ENCODE data around the gene RBM20. TPM values are rescaled to one million over a fixed set of nuclear protein-coding genes. Genes with fewer than 3 reads are reported as not detected.

Gene RBM20
- polyA plus RNA-seq, 1 donor (not counting 4 experiments of a cell fraction or from before 2014, with no cell fraction given) = 0.01 TPM

DNA sequence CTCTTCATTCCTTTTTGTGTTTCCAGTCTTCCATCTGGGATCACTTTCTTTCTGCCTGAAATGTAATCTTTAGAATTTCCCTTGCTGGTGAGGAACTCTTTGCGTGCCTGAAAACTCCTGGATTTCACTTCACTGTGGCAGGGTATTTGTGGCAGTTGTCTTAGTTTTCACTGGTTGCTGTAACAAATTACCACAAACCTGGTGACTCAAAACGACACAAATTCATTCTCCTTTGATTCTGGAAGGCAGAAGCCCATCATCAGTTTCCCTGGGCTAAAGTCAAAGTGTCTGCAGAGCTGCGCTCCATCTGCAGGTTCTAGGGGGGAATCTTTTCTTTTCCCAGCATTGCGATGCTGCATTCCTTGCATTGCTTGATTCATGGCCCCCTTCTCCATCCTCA lies 109.3 kb downstream of the RBM20 start:
- H3K27me3 ChIP-seq (ENCODE audit: control insufficient read depth, extremely low read depth, insufficient read depth, low read length) = no peaks in the 10 kb centered on the region
- H3K9ac ChIP-seq (ENCODE audit: control insufficient read depth, extremely low read depth, insufficient read depth, low read length) = no peak overlapping the region
- dilution Hi-C loops (cut with MboI; ENCODE audit: extremely low pct_ligation_motif_present, low sequenced_read_pairs) = no loop called here
- DNase-seq (ENCODE audit: low read depth, low spot score) (no peak), FAIRE-seq (no peak)
- H3K79me2 ChIP-seq (ENCODE audit: control insufficient read depth, insufficient read depth, low read length) = no peaks in the 10 kb centered on the region
- no peaks in the 10 kb centered on the region for H3K9me3 ChIP-seq (ENCODE audit: control insufficient read depth, low read depth, low read length)
- H3K4me2 ChIP-seq (ENCODE audit: control insufficient read depth, extremely low read depth, insufficient read depth, low read depth, low read length) = no peak overlapping the region
- no peak overlapping the region for H3K27ac ChIP-seq (ENCODE audit: control insufficient read depth, insufficient read depth, low read length)
- TF ChIP-seq CTCF (optimal IDR thresholded peaks at IDR 0.05 in 1 of 3, IDR thresholded peaks at IDR 0.05 in 1 of 3, conservative IDR thresholded peaks at IDR 0.05 in 1 of 3; ENCODE audit: extremely low read depth in 1 of 3, insufficient read depth in 2 of 3, low read length in 3 of 3) (no peak), EZH2 (IDR thresholded peaks at IDR 0.05; ENCODE audit: low read length) (no peak)
- H3K9me1 ChIP-seq (ENCODE audit: control insufficient read depth, extremely low read depth, insufficient read depth, low read length) = no peaks in the 10 kb centered on the region
- no peaks in the 10 kb centered on the region for H4K20me1 ChIP-seq (ENCODE audit: control insufficient read depth, extremely low read depth, insufficient read depth, low read length)
- H3K36me3 ChIP-seq (ENCODE audit: control insufficient read depth in 2 of 2, extremely low read depth in 1 of 2, insufficient read depth in 2 of 2, low read length in 2 of 2) = no peaks in the 10 kb centered on the region
- no peak overlapping the region for H2AFZ ChIP-seq (ENCODE audit: control insufficient read depth, low read length)
- H3K4me3 ChIP-seq (ENCODE audit: control insufficient read depth in 2 of 3, extremely low read depth in 1 of 3, insufficient read depth in 2 of 3, low read depth in 1 of 3, low read length in 3 of 3) = no peak overlapping the region
- H3K4me1 ChIP-seq (ENCODE audit: control insufficient read depth, extremely low read depth, insufficient read depth, low read length) = peaks cover 2% of the 10 kb centered on the region

GRCh38 chr10:110754375-110755105 lies 110.4 kb downstream of the RBM20 start:
- Histone ChIP-seq H3K4me2 (ENCODE audit: control insufficient read depth, extremely low read depth, insufficient read depth, low read depth, low read length) (no peak overlapping the region), H3K27ac (ENCODE audit: control insufficient read depth, insufficient read depth, low read length) (no peak overlapping the region), H3K4me1 (ENCODE audit: control insufficient read depth, extremely low read depth, insufficient read depth, low read length) (peaks cover 13% of the 10 kb centered on the region), H3K9ac (ENCODE audit: control insufficient read depth, extremely low read depth, insufficient read depth, low read length) (no peak overlapping the region), H3K4me3 (ENCODE audit: control insufficient read depth in 2 of 3, extremely low read depth in 1 of 3, insufficient read depth in 2 of 3, low read depth in 1 of 3, low read length in 3 of 3) (no peak overlapping the region), H4K20me1 (ENCODE audit: control insufficient read depth, extremely low read depth, insufficient read depth, low read length) (no peaks in the 10 kb centered on the region), H3K79me2 (ENCODE audit: control insufficient read depth, insufficient read depth, low read length) (no peaks in the 10 kb centered on the region), H2AFZ (ENCODE audit: control insufficient read depth, low read length) (no peak overlapping the region), H3K36me3 (ENCODE audit: control insufficient read depth in 2 of 2, extremely low read depth in 1 of 2, insufficient read depth in 2 of 2, low read length in 2 of 2) (no peaks in the 10 kb centered on the region), H3K9me1 (ENCODE audit: control insufficient read depth, extremely low read depth, insufficient read depth, low read length) (no peaks in the 10 kb centered on the region), H3K9me3 (ENCODE audit: control insufficient read depth, low read depth, low read length) (no peaks in the 10 kb centered on the region), H3K27me3 (ENCODE audit: control insufficient read depth, extremely low read depth, insufficient read depth, low read length) (no peaks in the 10 kb centered on the region)
- FAIRE-seq (no peak), DNase-seq (ENCODE audit: low read depth, low spot score) (no peak)
- dilution Hi-C loops (cut with MboI; ENCODE audit: extremely low pct_ligation_motif_present, low sequenced_read_pairs) = no loop called here
- TF ChIP-seq CTCF (optimal IDR thresholded peaks at IDR 0.05 in 1 of 3, IDR thresholded peaks at IDR 0.05 in 1 of 3, conservative IDR thresholded peaks at IDR 0.05 in 1 of 3; ENCODE audit: extremely low read depth in 1 of 3, insufficient read depth in 2 of 3, low read length in 3 of 3) (no peak), EZH2 (IDR thresholded peaks at IDR 0.05; ENCODE audit: low read length) (no peak)

Data from keratinocyte (primary cell).